Measurements from ENCODE around the gene CUTA.
"Not testable (repeated sequence)": the region's sequence is repeated elsewhere in the genome, so short reads cannot be mapped to it uniquely, and the experiment has no call there.

The CUTA gene

GRCh38 chr6:33398601-33399000 lies 19.3 kb downstream of the CUTA start:
- not testable (repeated sequence) for FAIRE-seq

GRCh38 chr6:33397541-33397940 lies 20.4 kb downstream of the CUTA start:
- no peak for FAIRE-seq

GRCh38 chr6:33392979-33393378 lies 24.9 kb downstream of the CUTA start:
- no peak for FAIRE-seq

GRCh38 chr6:33392595-33392948 lies 25.3 kb downstream of the CUTA start:
- FAIRE-seq, result no peak

- no peak for FAIRE-seq
Observed at GRCh38 chr6:33391922-33392594, 25.8 kb downstream of the CUTA start.

GRCh38 chr6:33391278-33391921 lies 26.5 kb downstream of the CUTA start, which contains the start of gene KIFC1:
Gene KIFC1 (plus strand): TSS chr6:33391823. CDS start chr6:33391986, 163 bp downstream.
- FAIRE-seq, result peak; percentile 88

- FAIRE-seq, result no peak
Observed at GRCh38 chr6:33390767-33391277, 27.1 kb downstream of the CUTA start.

GRCh38 chr6:33390173-33390572 lies 27.7 kb downstream of the CUTA start:
- no peak for FAIRE-seq

GRCh38 chr6:33384581-33385020 lies 33.3 kb downstream of the CUTA start:
- FAIRE-seq, result no peak

GRCh38 chr6:33383427-33384185 lies 34.3 kb downstream of the CUTA start:
- FAIRE-seq, result no peak

GRCh38 chr6:33380272-33380981 lies 37.5 kb downstream of the CUTA start:
- no peak for FAIRE-seq

- FAIRE-seq, result not testable (repeated sequence)
Observed at GRCh38 chr6:33379184-33379583, 38.7 kb downstream of the CUTA start.

- no peak for FAIRE-seq
Observed at GRCh38 chr6:33377171-33377570, 40.7 kb downstream of the CUTA start.

GRCh38 chr6:33375143-33375671 lies 42.7 kb downstream of the CUTA start:
- FAIRE-seq, result no peak

GRCh38 chr6:33373960-33374910 lies 43.7 kb downstream of the CUTA start:
- no peak for FAIRE-seq

- no peak for FAIRE-seq
Observed at GRCh38 chr6:33372526-33373123, 45.3 kb downstream of the CUTA start.

GRCh38 chr6:33371901-33372300 lies 46.0 kb downstream of the CUTA start:
- not testable (repeated sequence) for FAIRE-seq

GRCh38 chr6:33367715-33368025 lies 50.2 kb downstream of the CUTA start:
- FAIRE-seq, result not testable (repeated sequence)

GRCh38 chr6:33367009-33367714 lies 50.7 kb downstream of the CUTA start:
- no peak for FAIRE-seq

Data from islet of Langerhans (tissue), 1 donor.